Panc1 (cell line): ENCODE data around the gene GMNC.
"Not testable (repeated sequence)": the region's sequence is repeated elsewhere in the genome, so short reads cannot be mapped to it uniquely, and the experiment has no call there.

Experiments used
- CTCF ChIP-seq: fragments of 450-650 bp; IDR thresholded peaks from 2 replicates; pipeline ENCODE4 v1.5.1; 2017; ENCODE audit warnings: mild to moderate bottlenecking
- SIN3A ChIP-seq: IDR thresholded peaks from 2 replicates; pipeline ENCODE4 v1.6.1; 2012; ENCODE audit warnings: low read depth, mild to moderate bottlenecking, low read length, moderate library complexity, borderline replicate concordance; ENCODE audit not compliant: insufficient read depth

DNA sequence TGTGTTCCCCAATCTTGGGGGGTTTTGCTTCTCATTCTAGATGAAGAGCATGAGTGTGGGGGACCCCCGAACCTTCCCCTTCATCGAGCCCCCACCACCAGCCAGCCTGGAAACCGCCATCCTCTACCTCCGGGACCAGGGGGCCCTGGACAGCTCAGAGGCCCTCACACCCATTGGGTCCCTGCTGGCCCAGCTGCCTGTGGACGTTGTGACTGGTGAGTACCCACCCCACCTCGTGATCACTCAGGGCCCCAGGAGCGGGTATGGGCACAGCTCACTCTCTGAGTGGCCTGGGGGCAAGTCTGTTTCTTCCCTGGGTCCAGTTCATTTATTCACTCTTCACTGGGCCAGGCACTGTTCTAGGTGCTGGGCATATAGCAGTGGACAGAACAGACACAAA is 13.9 kb upstream of the GMNC start:
- not testable (repeated sequence) for TF ChIP-seq CTCF, SIN3A
